ENCODE data around the gene ZBTB43. TPM values are rescaled to one million over a fixed set of nuclear protein-coding genes. Genes with fewer than 3 reads are reported as not detected.

Gene ZBTB43
- total and polyA plus RNA-seq, 4 donors = 2.6 to 7.1 (median 5.0) TPM

- TF ChIP-seq, protein P1, sequence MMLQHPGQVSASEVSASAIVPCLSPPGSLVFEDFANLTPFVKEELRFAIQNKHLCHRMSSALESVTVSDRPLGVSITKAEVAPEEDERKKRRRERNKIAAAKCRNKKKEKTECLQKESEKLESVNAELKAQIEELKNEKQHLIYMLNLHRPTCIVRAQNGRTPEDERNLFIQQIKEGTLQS (IDR thresholded peaks at IDR 0.05) = no peak
- Histone ChIP-seq H3K4me3 (ENCODE audit: low read depth in 1 of 3, low read length in 3 of 3) (no peak overlapping the region), H3K27me3 (ENCODE audit: control insufficient read depth in 4 of 4, insufficient read depth in 4 of 4, low read length in 3 of 4) (no peaks in the 10 kb centered on the region), H3K27ac (ENCODE audit: low read depth in 1 of 2, low read length in 2 of 2) (no peak overlapping the region), H3K9ac (ENCODE audit: low read depth in 1 of 2, low read length in 2 of 2) (no peak overlapping the region), H3K36me3 (ENCODE audit: control insufficient read depth in 4 of 4, insufficient read depth in 3 of 4, low read depth in 1 of 4, low read length in 3 of 4) (peaks cover 12 to 43% (median 21%) of the 10 kb centered on the region in 4 donors), H3K9me3 (ENCODE audit: control insufficient read depth in 4 of 4, low read length in 3 of 4) (no peaks in the 10 kb centered on the region), H3K4me1 (ENCODE audit: control insufficient read depth in 4 of 4, insufficient read depth in 4 of 4, low read length in 3 of 4) (peaks cover 0 to 3% (median 1%) of the 10 kb centered on the region in 4 donors)
- DNase-seq (ENCODE audit: low spot score) = no peak
- WGBS = 93% methylated on average over 2 of the region's 2 CpGs
Measured at GRCh38 chr9:126834672-126835071, 29.8 kb downstream of the ZBTB43 start.

DNA sequence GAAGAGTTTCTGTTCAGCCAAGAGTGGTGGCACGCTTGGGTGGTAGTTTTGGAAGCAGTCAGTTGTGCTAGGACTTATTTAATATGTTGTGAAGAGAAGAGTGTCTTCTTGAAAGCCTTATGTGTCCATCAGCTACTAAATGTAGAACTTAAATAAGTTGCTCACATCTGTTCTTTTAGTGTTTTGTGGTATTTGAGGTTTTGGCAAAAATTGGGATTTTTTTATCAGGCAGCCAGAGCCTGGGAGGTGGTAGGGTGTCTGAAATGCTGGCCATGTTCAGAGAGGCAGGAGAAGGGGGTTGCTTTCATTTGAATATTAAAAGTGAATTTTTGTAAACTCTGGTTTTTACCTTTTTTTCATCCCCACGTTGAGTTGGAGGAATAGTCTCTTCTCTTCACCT lies 31.4 kb downstream of the ZBTB43 start:
- H3K27ac ChIP-seq (ENCODE audit: low read depth in 1 of 2, low read length in 2 of 2) = no peak overlapping the region
- peaks cover 0 to 3% (median 1%) of the 10 kb centered on the region in 4 donors for H3K4me1 ChIP-seq (ENCODE audit: control insufficient read depth in 4 of 4, insufficient read depth in 4 of 4, low read length in 3 of 4)
- no peak overlapping the region for H3K4me3 ChIP-seq (ENCODE audit: low read depth in 1 of 3, low read length in 3 of 3)
- peaks cover 12 to 43% (median 21%) of the 10 kb centered on the region in 4 donors for H3K36me3 ChIP-seq (ENCODE audit: control insufficient read depth in 4 of 4, insufficient read depth in 3 of 4, low read depth in 1 of 4, low read length in 3 of 4)
- H3K9ac ChIP-seq (ENCODE audit: low read depth in 1 of 2, low read length in 2 of 2) = no peak overlapping the region
- TF ChIP-seq NR2F2 (IDR thresholded peaks at IDR 0.05) (no peak), GABPA (IDR thresholded peaks at IDR 0.05 in 1 of 2, conservative IDR thresholded peaks at IDR 0.05 in 1 of 2) (no peak), JUND (IDR thresholded peaks at IDR 0.05) (no peak), HNF4A (conservative IDR thresholded peaks at IDR 0.05) (no peak), HNF4G (IDR thresholded peaks at IDR 0.05) (no peak), FOXA2 (IDR thresholded peaks at IDR 0.05) (no peak), RAD21 (IDR thresholded peaks at IDR 0.05) (no peak), EGR1 (IDR thresholded peaks at IDR 0.05; ENCODE audit: low read depth in 2 of 2) (no peak), FOXA1 (IDR thresholded peaks at IDR 0.05) (no peak)
- TF ChIP-seq, protein P1 (IDR thresholded peaks at IDR 0.05) = no peak
- TF ChIP-seq, protein P2, sequence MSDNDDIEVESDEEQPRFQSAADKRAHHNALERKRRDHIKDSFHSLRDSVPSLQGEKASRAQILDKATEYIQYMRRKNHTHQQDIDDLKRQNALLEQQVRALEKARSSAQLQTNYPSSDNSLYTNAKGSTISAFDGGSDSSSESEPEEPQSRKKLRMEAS (IDR thresholded peaks at IDR 0.05) = no peak
- TF ChIP-seq, protein P3, sequence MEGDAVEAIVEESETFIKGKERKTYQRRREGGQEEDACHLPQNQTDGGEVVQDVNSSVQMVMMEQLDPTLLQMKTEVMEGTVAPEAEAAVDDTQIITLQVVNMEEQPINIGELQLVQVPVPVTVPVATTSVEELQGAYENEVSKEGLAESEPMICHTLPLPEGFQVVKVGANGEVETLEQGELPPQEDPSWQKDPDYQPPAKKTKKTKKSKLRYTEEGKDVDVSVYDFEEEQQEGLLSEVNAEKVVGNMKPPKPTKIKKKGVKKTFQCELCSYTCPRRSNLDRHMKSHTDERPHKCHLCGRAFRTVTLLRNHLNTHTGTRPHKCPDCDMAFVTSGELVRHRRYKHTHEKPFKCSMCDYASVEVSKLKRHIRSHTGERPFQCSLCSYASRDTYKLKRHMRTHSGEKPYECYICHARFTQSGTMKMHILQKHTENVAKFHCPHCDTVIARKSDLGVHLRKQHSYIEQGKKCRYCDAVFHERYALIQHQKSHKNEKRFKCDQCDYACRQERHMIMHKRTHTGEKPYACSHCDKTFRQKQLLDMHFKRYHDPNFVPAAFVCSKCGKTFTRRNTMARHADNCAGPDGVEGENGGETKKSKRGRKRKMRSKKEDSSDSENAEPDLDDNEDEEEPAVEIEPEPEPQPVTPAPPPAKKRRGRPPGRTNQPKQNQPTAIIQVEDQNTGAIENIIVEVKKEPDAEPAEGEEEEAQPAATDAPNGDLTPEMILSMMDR (IDR thresholded peaks at IDR 0.05; ENCODE audit: low read depth, low read length, missing input control) = no peak
- no peak for DNase-seq (ENCODE audit: low spot score)
- no peaks in the 10 kb centered on the region for H3K9me3 ChIP-seq (ENCODE audit: control insufficient read depth in 4 of 4, low read length in 3 of 4)
- no peaks in the 10 kb centered on the region for H3K27me3 ChIP-seq (ENCODE audit: control insufficient read depth in 4 of 4, insufficient read depth in 4 of 4, low read length in 3 of 4)
- WGBS = 87% methylated on average over 2 of the region's 2 CpGs

DNA sequence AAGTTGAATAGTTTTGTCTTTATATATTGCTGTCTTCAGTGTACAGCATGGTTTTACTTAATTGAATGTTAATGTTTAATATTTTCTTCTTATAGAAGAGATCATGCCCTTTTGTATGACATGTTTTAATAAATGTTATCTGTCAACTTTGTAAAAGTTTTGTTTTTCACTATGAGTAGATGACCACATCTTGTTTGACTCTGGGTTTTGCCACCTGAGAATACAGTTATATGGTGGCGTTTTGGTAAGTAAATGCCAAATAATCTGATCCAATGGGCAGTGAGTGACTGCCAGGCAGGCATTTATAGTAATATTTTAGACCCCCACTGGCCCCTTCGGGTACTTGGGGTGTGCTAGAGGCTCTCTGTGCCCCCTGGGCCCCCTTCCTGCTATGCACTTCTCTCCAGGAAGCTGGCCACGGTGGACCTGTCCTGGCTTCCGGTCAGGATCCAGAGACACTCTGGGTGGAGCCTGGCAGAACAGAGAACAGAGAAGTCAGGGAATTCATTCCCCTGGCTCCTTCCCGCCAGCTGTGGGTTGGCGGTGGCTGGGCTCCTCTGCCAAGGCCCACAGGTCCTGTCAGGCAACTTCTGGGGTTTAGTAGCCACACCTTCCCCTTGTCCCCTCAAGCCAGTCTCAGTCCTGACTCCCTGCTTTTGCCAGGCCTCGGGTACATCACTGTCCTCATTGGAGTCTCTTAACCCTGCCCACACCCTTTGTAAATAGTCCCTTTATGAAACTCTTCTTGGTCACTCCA lies 33.4 kb downstream of the ZBTB43 start:
- H3K4me1 ChIP-seq (ENCODE audit: control insufficient read depth in 4 of 4, insufficient read depth in 4 of 4, low read length in 3 of 4) = peaks cover 0 to 3% (median 1%) of the 10 kb centered on the region in 4 donors
- 83% methylated on average over 7 of the region's 7 CpGs for WGBS
- no peak overlapping the region for H3K4me3 ChIP-seq (ENCODE audit: low read depth in 1 of 3, low read length in 3 of 3)
- H3K27ac ChIP-seq (ENCODE audit: low read depth in 1 of 2, low read length in 2 of 2) = no peak overlapping the region
- H3K9ac ChIP-seq (ENCODE audit: low read depth in 1 of 2, low read length in 2 of 2) = no peak overlapping the region
- peaks cover 6 to 31% (median 11%) of the 10 kb centered on the region in 4 donors for H3K36me3 ChIP-seq (ENCODE audit: control insufficient read depth in 4 of 4, insufficient read depth in 3 of 4, low read depth in 1 of 4, low read length in 3 of 4)
- DNase-seq (ENCODE audit: low spot score) = no peak
- H3K9me3 ChIP-seq (ENCODE audit: control insufficient read depth in 4 of 4, low read length in 3 of 4) = no peaks in the 10 kb centered on the region
- no peaks in the 10 kb centered on the region for H3K27me3 ChIP-seq (ENCODE audit: control insufficient read depth in 4 of 4, insufficient read depth in 4 of 4, low read length in 3 of 4)
- TF ChIP-seq, protein P3 (IDR thresholded peaks at IDR 0.05; ENCODE audit: low read depth, low read length, missing input control) = no peak
- no peak for TF ChIP-seq FOXA1 (IDR thresholded peaks at IDR 0.05)
- TF ChIP-seq, protein P2 (IDR thresholded peaks at IDR 0.05) = no peak
- TF ChIP-seq SP1 (IDR thresholded peaks at IDR 0.05) = no peak
- TF ChIP-seq RAD21 (IDR thresholded peaks at IDR 0.05) = no peak
- no peak for TF ChIP-seq ZBTB33 (IDR thresholded peaks at IDR 0.05)
- no peak for TF ChIP-seq YY1 (IDR thresholded peaks at IDR 0.05)
